ENCODE results near the gene DPP8. TPM values are rescaled to one million over a fixed set of nuclear protein-coding genes. Genes with fewer than 3 reads are reported as not detected.

The DPP8 gene
- total and polyA plus RNA-seq, 2 donors (not counting 1 experiment from before 2014, with no cell fraction given), result 29.9 to 45.4 TPM

- Histone ChIP-seq H3K4me2 (ENCODE audit: extremely low read depth, insufficient read depth, low read length) (no peak overlapping the region), H3K36me3 (ENCODE audit: control insufficient read depth, insufficient read depth, low read length) (no peaks in the 10 kb centered on the region)
Measured at GRCh38 chr15:65533057-65533756, 15.7 kb upstream of the DPP8 start.

GRCh38 chr15:65532738-65533051 lies 15.2 kb upstream of the DPP8 start:
- Histone ChIP-seq H4K20me1 (ENCODE audit: control insufficient read depth, extremely low read depth, insufficient read depth, low read length) (no peaks in the 10 kb centered on the region), H3K9me3 (ENCODE audit: control insufficient read depth, insufficient read depth, low read depth, low read length) (no peaks in the 10 kb centered on the region), H3K27me3 (ENCODE audit: control insufficient read depth, insufficient read depth, low read length) (no peaks in the 10 kb centered on the region), H3K4me2 (ENCODE audit: extremely low read depth, insufficient read depth, low read length) (peak overlapping the region; percentile 29), H3K79me2 (ENCODE audit: control insufficient read depth, insufficient read depth, low read length) (peaks cover 63% of the 10 kb centered on the region), H3K9ac (ENCODE audit: insufficient read depth, low read length) (no peak overlapping the region), H2AFZ (ENCODE audit: low read length) (no peak overlapping the region), H3K4me1 (ENCODE audit: control insufficient read depth, extremely low read depth, insufficient read depth, low read length) (peaks cover 7% of the 10 kb centered on the region), H3K36me3 (ENCODE audit: control insufficient read depth, insufficient read depth, low read length) (no peaks in the 10 kb centered on the region), H3K27ac (ENCODE audit: insufficient read depth, low read length) (no peak overlapping the region), H3K4me3 (replicated peaks in 1 of 4; ENCODE audit: control extremely low read depth in 1 of 4, insufficient read depth in 1 of 4, low read depth in 3 of 4, low read length in 4 of 4) (no peak overlapping the region)
- DNase-seq (ENCODE audit: low read depth in 2 of 2), result peak; percentile 59 to 65
- TF ChIP-seq EZH2 (IDR thresholded peaks at IDR 0.05; ENCODE audit: low read length, missing control alignments), result no peak
- no peak for TF ChIP-seq CTCF (conservative IDR thresholded peaks at IDR 0.05 in 1 of 2, IDR thresholded peaks at IDR 0.05 in 1 of 2; ENCODE audit: low read depth in 1 of 2, low read length in 2 of 2)

More at GRCh38 chr15:65533057-65533756, 15.7 kb upstream of the DPP8 start:
- Histone ChIP-seq H3K9me3 (ENCODE audit: control insufficient read depth, insufficient read depth, low read depth, low read length) (no peaks in the 10 kb centered on the region), H3K27me3 (ENCODE audit: control insufficient read depth, insufficient read depth, low read length) (no peaks in the 10 kb centered on the region), H3K9ac (ENCODE audit: insufficient read depth, low read length) (no peak overlapping the region), H3K27ac (ENCODE audit: insufficient read depth, low read length) (no peak overlapping the region), H3K79me2 (ENCODE audit: control insufficient read depth, insufficient read depth, low read length) (peaks cover 67% of the 10 kb centered on the region), H4K20me1 (ENCODE audit: control insufficient read depth, extremely low read depth, insufficient read depth, low read length) (no peaks in the 10 kb centered on the region), H3K4me1 (ENCODE audit: control insufficient read depth, extremely low read depth, insufficient read depth, low read length) (peaks cover 7% of the 10 kb centered on the region), H2AFZ (ENCODE audit: low read length) (no peak overlapping the region), H3K4me3 (replicated peaks in 1 of 4; ENCODE audit: control extremely low read depth in 1 of 4, insufficient read depth in 1 of 4, low read depth in 3 of 4, low read length in 4 of 4) (no peak overlapping the region)
- peak in 1 of 2 donors; percentile 12 for DNase-seq (ENCODE audit: low read depth in 2 of 2)
- TF ChIP-seq EZH2 (IDR thresholded peaks at IDR 0.05; ENCODE audit: low read length, missing control alignments) (no peak), CTCF (conservative IDR thresholded peaks at IDR 0.05 in 1 of 2, IDR thresholded peaks at IDR 0.05 in 1 of 2; ENCODE audit: low read depth in 1 of 2, low read length in 2 of 2) (no peak)

GRCh38 chr15:65530318-65531111 lies 13.0 kb upstream of the DPP8 start, which contains the start of gene HACD3:
TSS of gene HACD3 (plus strand) at chr15:65530463. CDS start at chr15:65530632, 169 bp downstream.
- DNase-seq (ENCODE audit: low read depth in 2 of 2), result peak; percentile 70 to 72
- no peak for TF ChIP-seq EZH2 (IDR thresholded peaks at IDR 0.05; ENCODE audit: low read length, missing control alignments)

More at GRCh38 chr15:65530318-65531111, 13.0 kb upstream of the DPP8 start, which contains the start of gene HACD3:
- peak within 1 kb of the TSS; percentile 70 to 96 (median 90) for H3K4me3 ChIP-seq (replicated peaks in 1 of 4; ENCODE audit: control extremely low read depth in 1 of 4, insufficient read depth in 1 of 4, low read depth in 3 of 4, low read length in 4 of 4)
- no peaks in the 10 kb centered on the region for H3K36me3 ChIP-seq (ENCODE audit: control insufficient read depth, insufficient read depth, low read length)
- H3K4me1 ChIP-seq (ENCODE audit: control insufficient read depth, extremely low read depth, insufficient read depth, low read length), result peaks cover 7% of the 10 kb centered on the region
- H3K79me2 ChIP-seq (ENCODE audit: control insufficient read depth, insufficient read depth, low read length), result peaks cover 46% of the 10 kb centered on the region
- H3K9ac ChIP-seq (ENCODE audit: insufficient read depth, low read length), result peak within 1 kb of the TSS; percentile 82
- H3K4me2 ChIP-seq (ENCODE audit: extremely low read depth, insufficient read depth, low read length), result peak within 1 kb of the TSS; percentile 85
- no peaks in the 10 kb centered on the region for H4K20me1 ChIP-seq (ENCODE audit: control insufficient read depth, extremely low read depth, insufficient read depth, low read length)
- no peaks in the 10 kb centered on the region for H3K9me3 ChIP-seq (ENCODE audit: control insufficient read depth, insufficient read depth, low read depth, low read length)
- H3K27ac ChIP-seq (ENCODE audit: insufficient read depth, low read length), result peak within 1 kb of the TSS; percentile 68
- peak within 1 kb of the TSS; percentile 99 for H2AFZ ChIP-seq (ENCODE audit: low read length)
- no peaks in the 10 kb centered on the region for H3K27me3 ChIP-seq (ENCODE audit: control insufficient read depth, insufficient read depth, low read length)
